Activated gamma-delta T cell (primary cell): ENCODE data around the gene RECQL5.

Experiments
- DNase-seq: peaks from one replicate; lab custom pipeline; 2025; lab: John Stamatoyannopoulos, UW

RECQL5 gene

GRCh38 chr17:75688209-75688825 lies 21.4 kb upstream of the RECQL5 start:
- DNase-seq, result no peak

GRCh38 chr17:75685499-75685898 lies 18.5 kb upstream of the RECQL5 start:
- no peak for DNase-seq

GRCh38 chr17:75684924-75685323 lies 18.0 kb upstream of the RECQL5 start:
- no peak for DNase-seq

- DNase-seq, result no peak
These were observed 17.3 kb upstream of the RECQL5 start for GRCh38 chr17:75684249-75684648.

GRCh38 chr17:75683583-75683982 lies 16.6 kb upstream of the RECQL5 start:
- DNase-seq, result no peak

- no peak for DNase-seq
These were observed 14.3 kb upstream of the RECQL5 start for GRCh38 chr17:75681289-75681688.

- DNase-seq, result no peak
These were observed 13.5 kb upstream of the RECQL5 start for GRCh38 chr17:75680431-75680830.

- DNase-seq, result no peak
These were observed 12.8 kb upstream of the RECQL5 start for GRCh38 chr17:75679706-75680211.

GRCh38 chr17:75676461-75676860 lies 9.5 kb upstream of the RECQL5 start:
- DNase-seq, result no peak

- DNase-seq, result no peak
These were observed 6.5 kb upstream of the RECQL5 start for GRCh38 chr17:75673487-75673886.

- no peak for DNase-seq
These were observed 5.1 kb upstream of the RECQL5 start for GRCh38 chr17:75672011-75672410.

- no peak for DNase-seq
These were observed 3.9 kb upstream of the RECQL5 start for GRCh38 chr17:75670868-75671267.

GRCh38 chr17:75668489-75668888 lies 1.5 kb upstream of the RECQL5 start:
- DNase-seq, result no peak

GRCh38 chr17:75667825-75668224 lies 871 bp upstream of the RECQL5 start:
- no peak for DNase-seq

GRCh38 chr17:75665981-75666380 lies 973 bp downstream of the RECQL5 start:
- DNase-seq, result no peak

GRCh38 chr17:75664099-75664549 lies 2.8 kb downstream of the RECQL5 start:
- DNase-seq, result no peak

GRCh38 chr17:75662511-75662910 lies 4.4 kb downstream of the RECQL5 start:
- DNase-seq, result no peak

- no peak for DNase-seq
These were observed 5.4 kb downstream of the RECQL5 start for GRCh38 chr17:75661531-75661930.

GRCh38 chr17:75658237-75658636 lies 8.7 kb downstream of the RECQL5 start:
- no peak for DNase-seq

- no peak for DNase-seq
These were observed 12.8 kb downstream of the RECQL5 start for GRCh38 chr17:75654176-75654575.

GRCh38 chr17:75652934-75653549 lies 13.9 kb downstream of the RECQL5 start:
- no peak for DNase-seq

GRCh38 chr17:75652341-75652740 lies 14.6 kb downstream of the RECQL5 start:
- no peak for DNase-seq

- no peak for DNase-seq
These were observed 16.1 kb downstream of the RECQL5 start for GRCh38 chr17:75650874-75651273.

GRCh38 chr17:75649687-75650086 lies 17.3 kb downstream of the RECQL5 start:
- DNase-seq, result no peak
